Right lobe of liver (tissue), 4 donors: ENCODE data around the gene P2RY6.

Experiments
- CTCF ChIP-seq, 4 donors: fragments of 200-600 bp in 3 of 4; fragments of 450-650 bp in 1 of 4; IDR thresholded peaks; one replicate each; pipeline versions ENCODE4 v1.5.1 to v1.8.0; 2016 to 2022; ENCODE audit warnings: antibody characterized with exemption in 4 of 4, mild to moderate bottlenecking in 2 of 4
- POLR2A ChIP-seq: fragments of 450-650 bp; IDR thresholded peaks from one replicate; pipeline ENCODE4 v1.6.1; 2017; ENCODE audit warnings: antibody characterized with exemption, mild to moderate bottlenecking
- donor health status: DM: no; HTN: no; CAD: no.
- donor health status: DM: no; HTN: no; CAD: no.
- donor health status: DM: no; HTN: yes; CAD: no.

DNA sequence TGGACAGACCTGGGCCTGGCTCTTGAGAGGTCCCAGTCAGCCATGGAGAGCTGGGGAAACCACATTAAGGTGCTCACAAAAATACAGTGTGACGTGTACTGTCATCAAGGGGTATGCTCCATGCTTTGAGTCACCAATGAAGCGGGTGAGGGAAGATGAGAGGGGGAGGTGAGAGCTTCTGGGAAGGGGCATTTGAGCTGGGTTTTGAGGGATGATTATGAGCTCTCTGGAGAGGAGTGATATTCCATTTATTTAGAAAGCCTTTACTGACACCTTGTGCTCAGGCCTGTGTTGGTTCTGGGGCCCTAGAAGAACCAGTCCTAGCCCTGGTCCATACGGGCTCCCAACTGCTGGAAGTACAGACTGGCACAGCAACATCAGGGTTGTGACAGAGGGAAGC, 25.6 kb downstream of the P2RY6 start:
- no peak for TF ChIP-seq CTCF (IDR thresholded peaks at IDR 0.05)
- no peak for TF ChIP-seq POLR2A
